Stimulated activated CD4-positive, alpha-beta T cell treated with anti-CD3 and anti-CD28 coated beads, Interleukin-15, amount 100 ng/mL, for 24 hours (primary cell): ENCODE measurements around the gene CSH2.

Source experiments
- DNase-seq: peaks from one replicate; pipeline ENCODE4 v3.0.0-alpha.2; 2020

The CSH2 gene

DNA sequence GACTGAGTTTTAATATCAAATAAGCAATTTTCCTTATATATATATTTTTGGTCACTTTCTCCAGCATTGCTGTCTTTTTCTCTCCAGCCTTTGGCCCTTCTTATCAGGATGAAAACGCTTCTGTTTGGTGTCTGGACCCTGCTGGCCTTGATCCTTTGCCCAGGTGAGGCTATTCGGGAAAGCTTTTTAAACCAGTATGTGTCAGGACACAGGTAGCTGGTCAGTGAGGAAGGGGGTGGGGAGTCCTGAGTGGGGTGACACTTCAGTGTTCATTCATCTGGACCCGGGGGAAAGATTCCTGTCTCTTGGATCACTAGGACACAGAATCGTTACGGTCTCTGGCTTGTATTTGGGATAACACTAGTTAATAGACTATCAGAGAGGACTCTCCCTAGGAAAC lies 18.8 kb downstream of the CSH2 start:
- no peak for DNase-seq

DNA sequence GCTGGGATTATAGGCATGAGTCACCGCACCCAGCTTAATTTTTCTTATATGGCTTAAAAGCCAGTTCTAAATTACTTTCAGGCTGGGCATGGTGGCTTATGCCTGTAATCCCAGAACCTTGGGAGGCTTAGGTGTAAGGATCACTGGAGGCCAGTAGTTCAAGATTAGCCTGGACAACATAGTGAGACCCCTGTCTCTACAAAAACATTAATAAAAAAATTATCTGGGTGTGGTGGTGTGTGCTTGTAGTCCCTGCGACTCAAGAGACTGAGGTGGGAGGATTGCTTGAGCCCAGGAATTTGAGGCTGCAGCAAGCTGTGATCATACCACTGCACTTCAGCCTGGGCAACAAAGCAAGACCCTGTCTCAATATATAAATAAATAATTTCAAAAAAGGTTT lies 20.2 kb downstream of the CSH2 start:
- DNase-seq = no peak

DNA sequence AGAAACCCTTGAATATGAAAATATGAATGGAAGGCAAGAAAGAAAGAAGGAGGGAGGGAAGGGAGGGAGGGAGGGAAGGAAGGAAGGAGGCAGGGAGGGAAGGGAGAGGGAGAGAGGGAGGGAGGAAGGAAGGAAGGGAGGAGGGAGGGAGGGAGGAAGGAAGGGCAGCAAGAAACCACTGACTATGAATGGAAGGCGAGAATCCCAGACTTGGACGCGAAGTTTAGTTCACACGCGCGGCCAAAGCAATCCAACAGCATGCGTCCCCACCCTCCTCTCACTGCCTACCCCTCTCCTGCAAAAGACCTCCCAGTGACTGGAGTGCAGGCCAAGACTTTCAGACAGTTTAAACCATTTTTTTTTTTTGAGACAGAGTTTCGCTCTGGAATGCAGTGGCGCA lies 23.1 kb downstream of the CSH2 start:
- no peak for DNase-seq

DNA sequence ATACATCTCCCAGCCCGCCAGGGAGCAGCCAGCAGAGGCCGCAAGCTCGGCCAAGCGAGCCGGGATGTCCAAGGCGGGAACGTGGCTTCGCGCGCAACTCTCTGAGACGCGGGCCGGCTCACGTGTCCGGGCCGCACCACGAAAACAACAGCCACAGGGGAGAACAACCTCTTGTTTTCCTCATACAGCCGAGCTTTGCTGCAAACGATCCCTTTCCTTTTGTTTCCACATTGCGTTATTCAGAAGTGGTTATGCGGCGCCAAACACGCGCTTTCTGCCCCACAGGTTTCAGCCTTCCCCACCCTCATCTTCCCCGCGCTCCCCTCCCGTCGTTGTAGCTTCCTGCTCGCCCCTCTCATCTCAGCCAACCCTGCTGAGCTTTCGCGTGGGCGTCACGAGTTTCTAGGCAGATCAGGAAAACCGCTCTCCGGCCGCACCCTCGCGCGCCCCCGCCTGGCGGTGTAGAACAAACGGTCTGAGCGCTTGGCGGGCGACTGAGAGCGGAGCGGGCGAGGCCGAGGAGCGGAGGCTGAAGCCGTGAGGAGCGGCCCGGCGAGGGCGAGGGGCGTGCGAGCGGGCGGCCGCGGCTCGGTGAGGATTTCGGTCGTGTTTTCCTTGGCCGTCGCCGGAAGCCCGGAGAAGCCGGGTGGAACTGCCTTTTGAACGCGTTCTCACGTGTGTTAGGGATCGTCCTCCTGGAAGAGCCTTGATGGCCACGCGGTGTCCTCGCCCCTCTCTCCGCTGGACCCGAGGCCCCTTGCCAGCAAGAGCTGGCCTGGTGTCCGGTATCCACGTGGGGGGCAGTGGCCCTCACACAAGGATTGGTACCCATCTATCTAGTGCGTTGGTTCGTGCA lies 24.4 kb downstream of the CSH2 start:
- peak; percentile 98 for DNase-seq

DNA sequence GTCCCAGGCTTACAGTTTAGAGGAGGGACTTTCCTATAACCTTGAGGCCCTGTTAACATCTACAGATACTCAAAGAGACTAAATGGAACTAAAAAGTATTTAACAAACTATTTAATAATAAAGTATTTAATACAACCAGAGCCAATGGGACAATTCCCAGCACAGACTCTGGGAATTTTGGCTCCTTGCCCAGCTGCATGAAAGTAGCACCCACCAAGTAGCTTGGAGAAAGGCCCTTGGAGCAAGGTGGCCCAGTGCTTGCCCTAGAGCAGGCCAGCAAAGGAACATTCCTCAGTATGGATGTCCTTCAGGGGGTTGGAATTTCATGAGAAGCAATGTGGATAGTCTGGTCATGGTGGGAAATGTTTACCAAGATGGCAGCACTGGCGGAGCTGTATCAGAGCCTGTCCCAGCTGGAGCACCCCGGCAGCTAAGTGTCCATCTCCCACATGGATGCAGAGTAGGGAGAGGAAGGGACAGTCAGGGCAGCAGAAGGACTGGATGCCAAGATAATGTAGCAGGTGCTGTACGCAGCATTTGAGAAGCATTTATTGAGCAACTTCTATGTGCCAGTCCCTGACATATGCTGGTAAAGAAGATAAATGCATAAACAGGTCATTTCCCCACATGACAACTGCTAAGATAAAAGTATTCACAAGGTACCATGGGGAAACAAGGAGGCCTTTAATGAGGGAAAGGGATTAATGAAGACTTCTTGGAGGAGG lies 25.8 kb downstream of the CSH2 start:
- no peak for DNase-seq

DNA sequence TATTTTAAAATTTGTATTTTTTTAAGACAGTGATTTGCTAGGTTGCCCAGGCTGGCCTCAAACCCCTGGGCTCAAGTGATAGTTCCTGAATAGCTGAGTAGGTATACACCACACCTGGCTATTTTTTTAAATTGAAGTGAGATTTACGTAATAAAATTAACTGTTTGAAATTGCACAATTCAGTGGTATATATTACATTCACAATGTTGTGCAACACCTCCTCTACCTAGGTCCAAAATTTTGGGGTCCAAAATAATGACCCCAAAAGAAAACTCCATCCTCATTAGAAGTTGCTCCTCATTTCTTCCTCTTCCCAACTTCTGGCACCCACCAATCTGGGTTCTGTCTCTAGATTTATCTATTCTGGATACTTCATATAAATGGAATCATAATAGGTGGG lies 28.0 kb downstream of the CSH2 start:
- no peak for DNase-seq

DNA sequence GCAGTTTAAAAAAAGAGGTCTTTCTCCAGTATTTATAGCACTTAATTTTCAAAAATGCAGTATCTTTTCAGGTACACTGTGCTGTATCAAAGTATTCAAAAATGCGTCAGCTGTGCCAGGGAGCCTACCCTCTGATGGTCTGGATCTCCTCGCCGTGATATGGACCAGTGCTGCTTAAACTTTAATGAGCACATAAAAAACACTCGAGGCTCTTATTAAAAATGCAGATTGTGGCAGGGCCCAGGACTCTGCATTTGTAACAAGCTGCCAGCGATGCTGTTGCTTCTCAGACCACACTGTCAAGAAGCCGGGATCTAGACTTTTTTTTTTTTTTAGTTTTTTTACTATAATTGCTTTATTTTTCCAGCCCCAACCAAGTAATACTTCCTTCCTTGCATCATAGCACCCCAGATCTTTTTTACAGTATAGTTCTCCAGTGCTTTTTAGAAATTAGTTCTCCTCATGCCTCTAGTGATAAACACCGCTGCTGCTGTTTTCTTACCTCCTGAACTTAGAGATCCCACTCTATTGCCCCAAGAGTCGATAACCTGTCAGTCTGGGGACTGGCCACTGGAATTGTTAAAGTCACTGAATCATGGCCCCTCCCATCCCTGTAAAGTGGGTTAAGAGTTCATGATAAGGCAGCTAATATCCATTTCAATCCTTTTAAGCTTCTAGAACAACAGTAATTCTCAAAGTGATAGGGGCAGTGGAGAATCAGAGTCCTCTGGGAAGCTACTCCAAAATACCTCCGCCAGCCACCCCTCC lies 29.4 kb downstream of the CSH2 start:
- no peak for DNase-seq

DNA sequence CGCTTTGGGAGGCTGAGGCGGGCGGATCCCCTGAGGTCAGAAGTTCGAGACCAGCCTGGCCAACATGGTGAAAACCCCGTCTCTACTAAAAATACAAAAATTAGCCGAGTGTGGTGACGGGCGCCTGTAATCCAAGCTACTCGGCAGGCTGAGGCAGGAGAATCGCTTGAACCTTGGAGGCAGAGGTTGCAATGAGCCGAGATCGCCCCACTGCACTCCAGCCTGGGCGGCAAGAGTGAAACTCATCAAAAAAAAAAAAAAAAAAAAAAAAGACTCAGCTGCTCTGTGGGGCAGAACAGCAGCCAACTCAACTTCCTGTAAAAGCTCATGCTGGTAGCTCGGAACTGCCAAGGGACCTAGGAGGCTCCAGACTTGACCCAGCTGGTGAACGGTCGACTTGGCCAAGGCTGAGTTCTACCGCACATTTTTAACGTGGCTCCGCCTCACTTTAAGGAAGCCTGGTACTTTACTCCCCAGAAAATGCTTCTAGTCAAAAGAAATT lies 30.0 kb downstream of the CSH2 start:
- DNase-seq = peak; percentile 33

DNA sequence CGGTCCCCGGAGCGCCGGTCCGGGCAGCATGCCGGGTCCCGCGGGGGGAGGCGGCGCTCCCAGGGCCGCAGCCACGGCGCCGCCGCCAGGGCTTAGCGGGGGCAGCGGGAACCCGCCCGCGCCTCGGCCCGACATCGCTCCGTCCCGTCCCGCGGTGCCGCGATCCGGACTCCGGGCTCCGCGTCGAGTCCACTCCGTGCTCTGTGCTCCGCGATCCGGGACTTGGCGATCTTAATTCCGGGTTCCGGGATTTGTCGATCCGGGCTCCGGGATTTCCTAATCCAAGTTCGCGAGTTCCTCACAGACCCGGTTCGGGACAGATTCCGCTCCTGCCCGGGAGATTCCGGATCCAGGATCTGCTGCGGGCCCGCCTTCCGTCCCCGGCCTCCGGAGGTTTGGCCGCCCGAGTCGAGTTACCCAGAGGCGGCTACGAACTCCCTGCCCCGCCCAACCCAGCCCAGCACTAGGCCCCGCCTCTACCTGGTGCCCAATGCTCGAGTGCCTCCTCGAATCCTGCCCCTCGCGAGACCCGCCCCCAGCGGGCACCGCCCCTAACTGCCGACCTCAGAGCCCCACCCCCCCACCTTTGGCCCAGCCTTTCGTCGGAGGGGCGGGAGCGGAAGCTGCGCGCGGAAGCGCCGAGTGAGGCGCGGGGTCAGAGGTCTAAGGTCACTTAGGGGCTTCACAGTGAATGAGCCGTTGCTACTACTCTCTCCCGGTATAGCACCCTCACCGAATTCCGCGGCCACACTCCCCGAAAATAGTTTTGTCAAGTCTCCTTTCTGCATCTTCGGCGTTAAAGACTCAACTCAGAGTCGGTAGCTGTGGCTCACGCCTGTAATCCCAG lies 30.7 kb downstream of the CSH2 start, which contains the start of gene SMARCD2:
Gene SMARCD2 (minus strand): TSS at position 146 of the 847 bp plus-strand sequence. CDS start 11 bp downstream, at position 135.
- peak; percentile 99 for DNase-seq

DNA sequence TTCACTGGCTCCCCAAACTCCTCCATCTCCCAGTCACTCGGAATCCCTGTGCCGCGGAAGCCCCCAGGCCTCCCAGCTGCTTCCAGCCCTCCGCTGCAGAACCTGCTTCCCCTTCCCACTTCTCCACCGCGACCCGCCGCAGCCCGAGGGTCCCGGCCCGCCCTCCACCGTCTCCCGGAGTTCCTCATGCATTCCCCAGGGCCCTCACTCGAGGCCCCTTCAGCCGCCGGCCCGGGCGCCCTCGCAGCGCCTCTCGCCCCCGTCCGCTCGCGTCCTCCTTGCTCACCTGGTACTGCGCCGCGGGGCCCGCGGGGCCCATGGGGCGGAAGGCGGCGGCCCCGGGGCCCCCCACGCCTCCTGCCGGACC lies 31.3 kb downstream of the CSH2 start:
- no peak for DNase-seq

DNA sequence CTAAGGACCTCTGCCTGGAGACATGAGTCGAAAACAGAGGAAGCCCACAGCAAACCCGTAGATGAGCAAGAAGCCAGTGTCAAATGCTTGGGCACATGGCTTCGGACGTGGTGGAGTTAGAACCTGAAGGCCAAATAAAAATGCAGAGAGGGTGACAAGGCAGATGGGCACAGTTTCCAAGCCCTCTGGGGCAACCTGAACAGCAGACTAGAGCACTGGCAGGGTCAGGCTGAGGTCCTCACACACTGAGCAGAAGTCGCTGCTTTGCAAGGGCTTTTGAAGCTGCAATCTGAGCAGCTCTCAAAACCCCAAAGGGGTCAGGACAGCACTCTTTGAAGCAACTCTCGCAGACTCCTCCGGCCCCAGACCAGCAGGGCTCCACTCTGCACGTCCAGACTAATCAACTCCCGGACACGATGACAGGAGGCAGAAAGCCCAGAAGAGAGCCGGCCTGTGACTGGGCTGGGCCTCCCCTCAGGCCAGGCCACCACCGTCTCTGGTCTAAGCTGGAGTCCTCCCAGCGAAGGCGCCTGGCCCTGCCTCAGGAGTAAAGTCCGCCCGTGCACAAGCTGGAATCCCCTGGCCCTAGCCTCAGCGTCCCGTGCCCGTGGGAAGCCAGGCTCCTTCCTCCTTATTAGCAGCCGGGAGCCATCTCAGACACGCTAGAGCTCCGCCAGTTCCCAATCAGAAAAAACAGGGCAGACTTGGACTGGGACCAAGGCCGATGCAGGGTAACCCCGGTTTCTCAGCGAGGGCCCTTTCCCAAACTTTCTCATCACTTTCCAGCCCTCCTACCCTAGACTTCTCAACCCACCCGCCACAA lies 31.9 kb downstream of the CSH2 start:
- DNase-seq = peak; percentile 35

DNA sequence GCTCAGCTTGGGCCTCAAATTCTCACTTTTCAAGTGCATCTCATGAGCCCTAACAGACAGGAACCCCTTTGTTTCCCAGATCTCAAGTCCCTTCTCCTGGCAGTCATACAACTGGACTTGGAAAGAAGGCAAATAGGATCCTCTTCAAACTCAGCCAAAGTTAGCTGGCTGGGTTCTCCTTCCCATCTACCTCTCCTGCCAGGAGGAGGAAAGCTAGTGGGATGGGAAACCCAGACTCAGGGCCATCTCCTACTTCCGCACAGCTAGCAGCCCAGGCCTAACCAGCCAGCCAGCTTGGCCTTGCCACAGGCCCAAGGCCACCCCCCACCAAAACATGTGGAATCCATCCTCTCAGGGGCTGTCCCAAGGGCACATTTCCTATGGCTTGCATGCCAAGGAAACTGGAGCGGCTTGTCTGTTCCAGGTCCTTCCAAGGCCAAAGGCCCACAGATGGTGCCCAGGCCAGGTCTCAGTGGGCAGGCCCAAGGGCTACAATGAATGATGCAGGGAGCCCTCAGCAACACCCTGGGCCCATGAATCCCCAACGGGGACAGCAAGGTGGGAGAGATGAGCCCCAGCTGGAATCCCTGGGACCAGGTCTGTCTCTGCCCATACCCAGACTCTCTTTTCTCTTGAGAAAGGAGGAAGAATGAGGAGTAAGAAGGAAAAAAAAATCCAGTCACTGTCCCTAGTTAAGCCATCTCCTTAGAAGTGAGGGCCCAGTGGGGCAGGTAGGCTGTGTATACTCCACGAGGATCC lies 32.7 kb downstream of the CSH2 start:
- no peak for DNase-seq

DNA sequence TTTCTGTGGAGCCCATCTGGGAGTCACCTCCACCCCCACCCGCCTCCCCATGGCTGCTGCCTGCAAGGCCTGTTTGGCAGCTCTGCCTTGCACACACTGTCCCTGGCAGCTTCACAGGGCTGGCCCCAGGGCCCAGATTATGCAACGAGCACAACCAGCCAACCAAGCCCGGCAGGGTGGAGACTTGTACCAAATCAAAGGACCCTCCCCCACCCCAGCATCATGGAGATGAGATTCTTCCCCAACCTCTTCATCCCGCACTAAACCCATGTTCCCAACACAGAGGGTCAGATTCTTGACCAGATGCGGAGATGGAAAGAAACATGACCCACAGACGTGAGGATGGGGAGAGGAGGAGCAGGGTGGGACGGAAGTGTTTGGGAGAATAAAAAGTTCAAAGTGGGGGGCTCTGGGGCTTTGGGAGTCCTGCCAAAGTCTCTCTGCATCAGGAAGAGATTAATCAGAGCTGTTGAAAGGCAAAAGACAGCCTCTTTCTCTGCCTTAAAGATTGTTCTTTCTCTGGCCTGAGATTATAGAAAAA lies 34.8 kb downstream of the CSH2 start:
- no peak for DNase-seq

DNA sequence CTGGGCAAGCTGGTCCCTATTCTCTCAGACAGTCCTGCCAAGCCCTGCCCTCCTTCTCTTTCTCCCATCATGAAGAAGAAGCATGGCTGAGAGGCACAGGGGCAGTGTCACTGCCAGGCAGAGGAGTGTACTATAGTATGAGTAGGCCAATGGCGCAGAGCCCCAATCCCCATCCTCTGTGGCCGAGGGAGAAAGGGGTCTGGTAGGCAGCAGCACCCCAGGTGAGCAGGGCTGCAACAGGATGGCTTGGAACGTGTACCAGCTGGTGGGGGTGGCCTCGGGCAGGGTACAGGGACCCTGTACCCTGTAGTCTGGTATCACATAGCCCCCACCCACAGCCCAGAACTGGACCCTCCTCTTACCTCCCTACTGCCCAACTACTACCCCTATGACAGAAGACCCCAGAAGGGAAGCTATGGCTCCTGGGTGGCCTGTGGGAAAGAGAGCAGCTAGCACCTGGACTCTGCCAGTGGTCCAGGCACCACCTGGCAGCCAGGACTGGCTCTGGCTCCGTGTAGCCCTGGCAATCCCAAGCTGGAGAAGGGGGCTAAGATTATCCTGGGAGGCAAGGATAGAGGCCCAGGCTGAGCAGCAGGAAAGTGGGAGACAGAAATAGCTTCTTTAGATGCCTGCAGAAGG lies 35.4 kb downstream of the CSH2 start:
- no peak for DNase-seq

DNA sequence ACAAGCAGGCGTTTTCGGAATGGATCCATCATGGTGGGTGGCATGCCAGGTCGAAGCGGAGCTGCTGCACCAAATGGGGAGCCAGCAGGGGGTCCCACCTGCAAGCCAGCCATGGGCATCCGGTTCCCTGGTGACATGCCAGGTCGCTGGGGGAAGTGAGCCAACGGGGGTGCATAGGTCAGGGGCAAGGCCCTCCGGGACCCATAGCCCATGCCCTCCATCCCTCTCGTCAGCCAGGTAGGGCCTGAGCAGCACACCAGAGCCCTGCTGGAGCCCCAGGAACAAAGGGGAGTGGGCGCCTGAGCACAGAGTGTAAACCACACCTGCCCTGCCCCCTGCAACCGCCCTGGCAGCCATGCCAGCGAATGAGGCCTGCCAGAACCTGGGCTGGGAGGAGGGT lies 36.0 kb downstream of the CSH2 start:
- DNase-seq = no peak

DNA sequence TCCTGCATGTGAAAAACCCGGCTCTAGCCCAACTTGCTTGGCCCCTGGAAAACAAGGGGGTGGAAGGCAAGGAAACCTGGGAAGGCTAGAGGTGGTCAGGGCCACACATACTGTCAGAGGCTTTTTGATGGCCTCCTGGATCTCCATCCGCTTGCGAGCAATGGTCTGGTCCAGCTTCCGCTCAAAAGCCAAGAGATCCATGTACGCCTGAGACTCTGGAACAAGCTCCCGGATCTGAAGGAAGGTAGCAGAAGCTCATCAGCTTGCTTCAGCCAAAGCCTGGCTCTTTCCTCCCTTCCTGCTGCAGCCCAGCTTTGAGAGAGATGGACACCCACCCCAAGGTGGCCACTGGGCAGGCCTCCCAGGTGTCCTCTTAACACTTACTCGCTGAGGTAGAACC lies 36.7 kb downstream of the CSH2 start:
- no peak for DNase-seq

DNA sequence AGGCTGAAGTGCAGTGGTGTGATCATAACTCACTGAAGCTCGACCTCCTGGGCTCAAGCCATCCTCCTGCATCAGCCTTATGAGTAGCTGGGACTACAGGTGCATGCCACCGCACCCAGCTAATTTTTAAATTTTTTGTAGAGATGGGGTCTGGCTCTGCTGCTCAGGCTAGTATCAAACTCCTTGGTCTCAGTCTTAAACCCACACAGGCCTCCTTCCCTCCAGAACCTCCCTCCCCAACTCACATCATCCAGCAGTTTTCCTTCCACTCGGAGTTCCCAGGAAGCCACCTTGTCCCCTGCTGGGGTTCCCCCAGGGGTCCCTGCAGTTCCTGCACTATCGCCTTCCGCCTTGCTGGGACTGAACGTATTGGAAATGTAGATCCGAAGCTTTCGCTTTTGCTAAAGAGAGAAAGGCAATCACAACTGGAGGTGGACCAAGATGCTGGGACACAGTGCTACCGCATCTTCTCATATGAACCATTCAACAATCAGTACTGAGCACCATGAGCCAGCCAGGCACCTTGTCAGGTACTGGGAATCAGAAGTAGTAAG lies 38.2 kb downstream of the CSH2 start:
- DNase-seq = no peak

DNA sequence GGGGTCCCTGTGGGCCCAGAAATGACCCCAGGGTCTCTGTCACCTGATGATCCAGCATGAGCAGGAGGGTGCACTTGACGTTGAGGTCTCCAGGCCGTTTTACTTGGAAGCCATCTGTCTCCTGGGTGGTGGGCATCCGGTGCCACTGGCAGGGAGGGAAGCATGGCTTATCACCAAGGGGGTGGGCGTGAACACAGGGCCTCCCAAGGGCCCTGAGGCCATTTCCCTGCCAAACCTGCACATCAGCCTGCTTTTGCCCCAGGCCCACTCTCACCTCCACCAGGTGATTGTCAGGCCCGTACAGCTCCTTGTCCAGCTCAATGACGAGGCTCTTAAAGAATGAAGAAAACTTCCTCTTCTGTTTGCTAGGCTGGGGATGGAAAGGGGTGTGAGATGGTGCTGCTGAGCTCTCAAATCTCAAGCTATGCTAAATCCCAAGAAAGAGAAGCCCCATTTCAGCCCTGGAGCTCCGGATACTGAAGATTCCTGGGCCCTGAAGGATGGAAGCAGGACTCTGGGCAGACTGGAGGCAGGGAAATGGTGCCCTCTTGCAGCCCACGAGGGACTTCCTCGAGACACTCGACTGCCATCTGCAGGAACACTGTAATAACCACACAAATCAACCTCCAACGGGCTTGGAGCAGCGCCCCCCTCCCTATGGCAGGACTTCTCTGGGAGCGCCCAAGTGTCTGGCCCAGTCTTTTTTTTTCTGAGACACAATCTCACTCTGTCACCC lies 38.9 kb downstream of the CSH2 start:
- DNase-seq = peak; percentile 59
